Measurements from ENCODE around the gene SQOR. TPM values are rescaled to one million over a fixed set of nuclear protein-coding genes. Genes with fewer than 3 reads are reported as not detected.

The SQOR gene
- total RNA-seq, 3 donors from 2014 or later, result 34.4 to 58.4 (median 39.4) TPM

GRCh38 chr15:45660231-45660979 is 25.6 kb downstream of the SQOR start:
- no peak for DNase-seq
- no peaks in the 10 kb centered on the region for H3K27me3 Mint-ChIP-seq (ENCODE audit: low read depth)
- peaks cover 42% of the 10 kb centered on the region for H3K36me3 Mint-ChIP-seq (ENCODE audit: insufficient read depth)
- H3K4me1 Mint-ChIP-seq (ENCODE audit: low read depth), result peaks cover 13% of the 10 kb centered on the region
- H3K4me3 Mint-ChIP-seq, result no peak overlapping the region
- ATAC-seq, result no peak
- H3K9me3 Mint-ChIP-seq, result no peaks in the 10 kb centered on the region

DNA sequence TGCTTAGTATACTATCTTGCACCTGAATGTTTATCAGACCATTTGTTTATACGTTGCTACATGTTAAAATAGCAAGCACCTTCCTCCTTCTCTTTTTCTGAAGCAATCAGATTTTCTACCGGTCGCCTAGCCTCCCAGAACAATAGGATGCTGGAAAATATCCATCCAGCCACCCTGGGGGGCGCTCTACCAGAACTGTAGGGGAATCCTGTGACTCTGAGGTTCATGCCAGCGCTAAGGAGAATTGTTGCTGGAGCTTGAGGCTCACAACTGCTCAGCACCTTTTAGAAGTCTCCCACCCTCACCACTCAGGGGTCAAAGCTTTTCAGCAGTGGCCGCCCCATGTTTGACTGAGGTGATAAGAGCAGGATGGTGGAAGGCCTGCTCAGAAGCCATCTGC is 27.5 kb downstream of the SQOR start:
- H3K4me3 Mint-ChIP-seq, result no peak overlapping the region
- DNase-seq (no peak), ATAC-seq (no peak)
- H3K36me3 Mint-ChIP-seq (ENCODE audit: insufficient read depth), result peaks cover 46% of the 10 kb centered on the region
- no peaks in the 10 kb centered on the region for H3K27me3 Mint-ChIP-seq (ENCODE audit: low read depth)
- no peaks in the 10 kb centered on the region for H3K9me3 Mint-ChIP-seq
- peaks cover 9% of the 10 kb centered on the region for H3K4me1 Mint-ChIP-seq (ENCODE audit: low read depth)

- DNase-seq (no peak), ATAC-seq (no peak)
- Mint-ChIP-seq H3K36me3 (ENCODE audit: insufficient read depth) (peaks cover 45% of the 10 kb centered on the region), H3K9me3 (no peaks in the 10 kb centered on the region), H3K4me1 (ENCODE audit: low read depth) (peaks cover 6% of the 10 kb centered on the region), H3K4me3 (no peak overlapping the region), H3K27me3 (ENCODE audit: low read depth) (no peaks in the 10 kb centered on the region)
Observed at GRCh38 chr15:45664451-45664850, 29.6 kb downstream of the SQOR start.

DNA sequence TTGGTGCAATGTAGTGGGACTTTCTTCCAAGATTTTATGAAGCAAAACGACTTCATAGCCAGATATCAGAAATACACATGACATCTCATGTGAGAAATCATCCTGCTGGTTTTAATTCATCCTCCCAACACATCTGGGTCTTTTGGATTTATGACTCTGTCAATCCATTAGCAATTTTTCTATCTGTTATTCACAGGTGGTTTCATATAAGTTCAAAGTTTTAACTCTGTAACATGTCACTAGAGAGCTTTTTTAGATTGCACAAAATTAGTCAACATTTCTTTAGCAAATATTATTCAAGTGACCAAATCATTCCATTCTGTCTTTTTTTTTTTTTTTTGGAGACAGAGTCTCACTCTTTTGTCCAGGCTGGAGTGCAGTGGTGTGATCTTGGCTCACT is 30.4 kb downstream of the SQOR start:
- peaks cover 3% of the 10 kb centered on the region for H3K4me1 Mint-ChIP-seq (ENCODE audit: low read depth)
- no peaks in the 10 kb centered on the region for H3K27me3 Mint-ChIP-seq (ENCODE audit: low read depth)
- H3K36me3 Mint-ChIP-seq (ENCODE audit: insufficient read depth), result peaks cover 37% of the 10 kb centered on the region
- H3K4me3 Mint-ChIP-seq, result no peak overlapping the region
- no peak for ATAC-seq
- no peak for DNase-seq
- H3K9me3 Mint-ChIP-seq, result no peaks in the 10 kb centered on the region

DNA sequence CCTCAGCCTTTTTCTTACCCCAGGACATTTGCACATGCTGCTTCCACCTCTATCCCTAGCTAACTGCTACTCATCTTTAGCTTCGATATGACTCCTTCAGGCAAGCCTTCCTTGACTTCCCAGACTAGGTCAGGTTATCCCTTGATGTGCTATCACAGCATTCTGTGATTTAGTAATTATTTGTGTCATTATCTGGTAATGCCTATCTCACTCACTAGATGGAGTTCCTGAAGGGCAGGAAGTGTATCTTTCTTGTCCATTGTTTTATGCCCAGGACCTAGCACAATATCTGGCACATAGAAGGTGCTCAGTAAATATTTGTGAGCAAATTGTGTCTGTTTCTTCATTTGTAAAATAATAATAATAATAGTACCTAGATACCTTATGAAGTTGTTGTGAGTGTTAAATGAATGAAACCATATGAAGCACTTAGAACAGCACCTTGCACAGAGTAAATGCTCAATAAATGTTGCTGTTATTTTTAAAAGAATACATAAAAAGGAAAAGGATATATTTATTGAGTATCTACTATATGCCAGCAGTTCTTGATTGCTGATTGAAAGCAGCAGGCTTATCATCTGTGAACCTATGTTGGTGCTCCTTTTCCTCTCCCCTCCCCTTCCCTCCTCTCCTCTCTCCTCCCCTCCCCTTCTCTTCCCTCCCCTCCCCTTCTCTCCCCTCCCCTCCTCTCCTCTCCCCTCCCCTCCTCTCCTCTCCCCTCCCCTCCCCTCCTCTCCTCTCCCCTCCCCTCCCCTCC is 31.5 kb downstream of the SQOR start:
- H3K36me3 Mint-ChIP-seq (ENCODE audit: insufficient read depth), result peaks cover 41% of the 10 kb centered on the region
- H3K4me3 Mint-ChIP-seq, result no peak overlapping the region
- H3K27me3 Mint-ChIP-seq (ENCODE audit: low read depth), result no peaks in the 10 kb centered on the region
- DNase-seq (no peak), ATAC-seq (no peak)
- peaks cover 3% of the 10 kb centered on the region for H3K4me1 Mint-ChIP-seq (ENCODE audit: low read depth)
- H3K9me3 Mint-ChIP-seq, result no peaks in the 10 kb centered on the region

DNA sequence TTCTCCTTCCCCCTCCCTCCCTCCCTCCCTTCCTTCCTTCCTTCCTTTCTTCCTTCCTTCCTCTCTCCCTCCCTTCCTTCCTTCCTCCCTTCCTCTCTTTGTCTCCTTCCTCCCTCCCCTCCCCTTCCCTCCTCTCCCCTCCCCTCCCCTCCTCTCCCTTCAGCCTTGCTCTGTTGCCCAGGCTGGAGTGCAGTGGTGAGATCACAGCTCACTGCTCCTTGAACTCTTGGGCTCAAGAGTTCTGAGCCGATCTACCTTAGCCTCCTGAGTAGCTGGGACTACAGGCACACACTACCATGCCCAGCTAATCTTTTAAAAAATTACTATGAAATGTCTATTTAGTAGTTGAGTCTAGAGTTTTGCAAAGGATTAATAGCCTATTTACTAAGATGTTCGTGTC is 32.2 kb downstream of the SQOR start:
- H3K4me1 Mint-ChIP-seq (ENCODE audit: low read depth), result peaks cover 3% of the 10 kb centered on the region
- H3K27me3 Mint-ChIP-seq (ENCODE audit: low read depth), result no peaks in the 10 kb centered on the region
- DNase-seq, result no peak
- H3K36me3 Mint-ChIP-seq (ENCODE audit: insufficient read depth), result peaks cover 40% of the 10 kb centered on the region
- no peak overlapping the region for H3K4me3 Mint-ChIP-seq
- no peak for ATAC-seq
- no peaks in the 10 kb centered on the region for H3K9me3 Mint-ChIP-seq

GRCh38 chr15:45668386-45668785 is 33.6 kb downstream of the SQOR start:
- Mint-ChIP-seq H3K4me1 (ENCODE audit: low read depth) (peaks cover 3% of the 10 kb centered on the region), H3K36me3 (ENCODE audit: insufficient read depth) (peaks cover 34% of the 10 kb centered on the region), H3K27me3 (ENCODE audit: low read depth) (no peaks in the 10 kb centered on the region), H3K4me3 (no peak overlapping the region), H3K9me3 (no peaks in the 10 kb centered on the region)
- ATAC-seq (no peak), DNase-seq (no peak)

DNA sequence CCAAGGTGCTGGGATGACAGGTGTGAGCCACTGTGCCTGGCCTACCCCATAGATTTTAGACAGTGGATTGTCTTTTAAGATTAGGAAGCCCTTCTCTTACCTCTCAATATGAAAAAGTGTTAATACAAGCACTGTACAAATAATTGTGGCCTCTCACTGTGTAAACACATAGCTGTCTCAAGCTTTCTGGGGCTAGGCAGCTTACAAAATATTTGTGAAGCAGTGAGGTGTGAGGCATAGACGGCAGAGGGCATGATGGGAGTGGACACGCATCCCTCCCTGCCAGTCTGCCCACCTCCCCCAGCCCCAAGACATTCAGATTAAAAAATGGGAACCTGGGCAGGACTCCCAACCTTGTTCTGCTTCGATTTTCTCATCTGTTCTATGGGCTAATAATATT is 34.6 kb downstream of the SQOR start:
- no peak overlapping the region for H3K4me3 Mint-ChIP-seq
- no peak for ATAC-seq
- DNase-seq, result no peak
- peaks cover 36% of the 10 kb centered on the region for H3K36me3 Mint-ChIP-seq (ENCODE audit: insufficient read depth)
- H3K4me1 Mint-ChIP-seq (ENCODE audit: low read depth), result peaks cover 1% of the 10 kb centered on the region
- no peaks in the 10 kb centered on the region for H3K9me3 Mint-ChIP-seq
- no peaks in the 10 kb centered on the region for H3K27me3 Mint-ChIP-seq (ENCODE audit: low read depth)

DNA sequence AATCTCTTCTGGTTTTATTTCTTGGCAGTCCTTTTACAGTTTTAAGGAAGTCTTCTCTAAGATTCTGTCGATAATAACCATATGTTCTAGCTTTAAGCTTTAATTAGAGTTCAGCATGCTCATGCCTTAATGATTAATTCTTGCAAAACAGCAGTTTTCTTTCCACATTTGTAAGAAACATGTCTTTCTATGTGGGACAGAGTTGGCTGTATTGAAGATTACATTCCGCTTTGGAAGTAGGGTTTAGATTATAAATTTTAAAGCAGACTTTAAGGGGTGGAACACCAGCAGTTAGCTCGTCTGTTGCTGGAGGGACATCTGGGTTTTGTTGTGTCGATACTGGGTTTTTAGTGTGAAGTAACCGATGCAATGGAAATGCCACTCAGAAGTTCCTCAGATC is 35.3 kb downstream of the SQOR start:
- no peaks in the 10 kb centered on the region for H3K27me3 Mint-ChIP-seq (ENCODE audit: low read depth)
- H3K36me3 Mint-ChIP-seq (ENCODE audit: insufficient read depth), result peaks cover 33% of the 10 kb centered on the region
- ATAC-seq (no peak), DNase-seq (no peak)
- no peaks in the 10 kb centered on the region for H3K9me3 Mint-ChIP-seq
- no peak overlapping the region for H3K4me3 Mint-ChIP-seq
- no peaks in the 10 kb centered on the region for H3K4me1 Mint-ChIP-seq (ENCODE audit: low read depth)

GRCh38 chr15:45670511-45670910 is 35.7 kb downstream of the SQOR start:
- Mint-ChIP-seq H3K9me3 (no peaks in the 10 kb centered on the region), H3K4me1 (ENCODE audit: low read depth) (no peaks in the 10 kb centered on the region), H3K4me3 (no peak overlapping the region), H3K36me3 (ENCODE audit: insufficient read depth) (peaks cover 30% of the 10 kb centered on the region), H3K27me3 (ENCODE audit: low read depth) (no peaks in the 10 kb centered on the region)
- no peak for ATAC-seq
- no peak for DNase-seq

GRCh38 chr15:45674677-45675076 is 39.8 kb downstream of the SQOR start:
- ATAC-seq, result no peak
- DNase-seq, result no peak
- H3K4me3 Mint-ChIP-seq, result no peak overlapping the region
- H3K36me3 Mint-ChIP-seq (ENCODE audit: insufficient read depth), result peaks cover 44% of the 10 kb centered on the region
- no peaks in the 10 kb centered on the region for H3K9me3 Mint-ChIP-seq
- H3K27me3 Mint-ChIP-seq (ENCODE audit: low read depth), result no peaks in the 10 kb centered on the region
- H3K4me1 Mint-ChIP-seq (ENCODE audit: low read depth), result no peaks in the 10 kb centered on the region

- Mint-ChIP-seq H3K9me3 (no peaks in the 10 kb centered on the region), H3K4me1 (ENCODE audit: low read depth) (no peaks in the 10 kb centered on the region), H3K27me3 (ENCODE audit: low read depth) (no peaks in the 10 kb centered on the region), H3K4me3 (no peak overlapping the region), H3K36me3 (ENCODE audit: insufficient read depth) (peaks cover 36% of the 10 kb centered on the region)
- no peak for DNase-seq
- no peak for ATAC-seq
Observed at GRCh38 chr15:45677797-45678196, 43.0 kb downstream of the SQOR start.

GRCh38 chr15:45678459-45679178 is 43.8 kb downstream of the SQOR start:
- Mint-ChIP-seq H3K36me3 (ENCODE audit: insufficient read depth) (peaks cover 38% of the 10 kb centered on the region), H3K27me3 (ENCODE audit: low read depth) (no peaks in the 10 kb centered on the region), H3K9me3 (no peaks in the 10 kb centered on the region), H3K4me1 (ENCODE audit: low read depth) (no peaks in the 10 kb centered on the region), H3K4me3 (no peak overlapping the region)
- DNase-seq (no peak), ATAC-seq (no peak)

DNA sequence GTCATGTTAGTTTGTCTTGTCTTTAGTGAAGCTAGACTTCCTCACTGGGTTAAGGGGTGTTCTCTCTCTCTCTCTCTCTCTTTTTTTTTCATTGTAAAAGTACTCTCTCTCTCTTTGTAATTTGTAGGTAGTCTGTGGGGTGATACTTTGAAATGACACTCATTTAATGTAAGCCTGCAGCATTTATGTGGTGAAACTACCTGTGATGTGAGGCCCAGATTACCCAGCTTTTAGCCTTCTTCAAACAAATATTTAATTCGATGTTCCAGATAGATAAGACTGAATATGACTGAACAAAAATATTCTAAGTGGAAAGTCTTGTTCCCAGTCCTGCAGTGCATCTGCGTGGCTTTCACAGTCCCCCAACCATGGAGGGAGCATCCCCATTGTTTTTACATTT is 49.7 kb downstream of the SQOR start:
- Mint-ChIP-seq H3K4me1 (ENCODE audit: low read depth) (no peaks in the 10 kb centered on the region), H3K36me3 (ENCODE audit: insufficient read depth) (peaks cover 33% of the 10 kb centered on the region), H3K4me3 (no peak overlapping the region), H3K27me3 (ENCODE audit: low read depth) (no peaks in the 10 kb centered on the region), H3K9me3 (no peaks in the 10 kb centered on the region)
- ATAC-seq (no peak), DNase-seq (no peak)
